Activated naive CD4-positive, alpha-beta T cell treated with anti-CD3 and anti-CD28 coated beads for 36 hours (primary cell): ENCODE data around the gene BTBD9. TPM values are rescaled to one million over a fixed set of nuclear protein-coding genes. Genes with fewer than 3 reads are reported as not detected.

ENCODE experiments used
- CTCF ChIA-PET: fragments of 350-600 bp; sonication (Branson Sonifier 250); formaldehyde crosslinking; loops from one replicate; lab custom pipeline; 2021; ENCODE audit warnings: antibody characterized with exemption; lab: Charles Lee
- DNase-seq: peaks from one replicate; pipeline ENCODE4 v3.0.0-alpha.2; 2020
- H3K27ac Mint-ChIP-seq: one replicate; pipeline ENCODE4 v1.8.0; 2021; ENCODE audit warnings: mild to moderate bottlenecking, mixed read lengths
- H3K27me3 Mint-ChIP-seq: one replicate; pipeline ENCODE4 v1.8.0; 2021; ENCODE audit warnings: low read depth, mixed read lengths
- H3K36me3 Mint-ChIP-seq: one replicate; pipeline ENCODE4 v1.8.0; 2021; ENCODE audit warnings: low read depth, mixed read lengths
- H3K4me1 Mint-ChIP-seq: one replicate; pipeline ENCODE4 v1.8.0; 2021; ENCODE audit warnings: low read depth, mixed read lengths
- H3K4me3 Mint-ChIP-seq: one replicate; pipeline ENCODE4 v1.8.0; 2021; ENCODE audit warnings: mild to moderate bottlenecking, moderate library complexity, mixed read lengths
- H3K9me3 Mint-ChIP-seq: one replicate; pipeline ENCODE4 v1.8.0; 2021; ENCODE audit warnings: mixed read lengths
- intact Hi-C: fragments of 100-400 bp; cut with micrococcal nuclease; formaldehyde crosslinking; loops from one replicate; pipeline ENCODE4 v1.15.1; 2023
- total RNA-seq, 2 experiments: library from RNA; stranded (reverse); gene quantifications; one replicate each; pipeline ENCODE4 v1.2.3, GENCODE V29; 2021

The BTBD9 gene
- total RNA-seq, 2 experiments from 2014 or later = 9.5 to 11.1 TPM

- intact Hi-C loops = no loop called here
- Mint-ChIP-seq H3K27me3 (no peaks in the 10 kb centered on the region), H3K4me3 (no peak overlapping the region), H3K27ac (no peak overlapping the region), H3K36me3 (no peaks in the 10 kb centered on the region), H3K4me1 (no peaks in the 10 kb centered on the region), H3K9me3 (no peaks in the 10 kb centered on the region)
- CTCF ChIA-PET = interaction anchor here (0.6 to 1.4 kb wide), 3 partner anchors 27 to 87 kb away, joined by 3 read pairs; no protein-coding TSS in a partner anchor
- DNase-seq = no peak
Observed at GRCh38 chr6:38481851-38482250, 157.9 kb downstream of the BTBD9 start.

GRCh38 chr6:38481211-38481836, 158.4 kb downstream of the BTBD9 start:
- Mint-ChIP-seq H3K27me3 (no peaks in the 10 kb centered on the region), H3K4me3 (no peak overlapping the region), H3K4me1 (no peaks in the 10 kb centered on the region), H3K36me3 (no peaks in the 10 kb centered on the region), H3K27ac (no peak overlapping the region), H3K9me3 (no peaks in the 10 kb centered on the region)
- intact Hi-C loops = no loop called here
- DNase-seq = no peak
- CTCF ChIA-PET = interaction anchor here (1.4 kb wide), 1 partner anchor 41 kb away, joined by 3 read pairs; no protein-coding TSS in a partner anchor

- intact Hi-C loops = no loop called here
- DNase-seq = no peak
- Mint-ChIP-seq H3K27me3 (no peaks in the 10 kb centered on the region), H3K27ac (no peak overlapping the region), H3K36me3 (no peaks in the 10 kb centered on the region), H3K4me1 (no peaks in the 10 kb centered on the region), H3K9me3 (no peaks in the 10 kb centered on the region), H3K4me3 (no peak overlapping the region)
- CTCF ChIA-PET = no interaction called here
Observed at GRCh38 chr6:38480036-38480435, 159.7 kb downstream of the BTBD9 start.

GRCh38 chr6:38479331-38479730, 160.4 kb downstream of the BTBD9 start:
- no peak overlapping the region for H3K4me3 Mint-ChIP-seq
- H3K27me3 Mint-ChIP-seq = no peaks in the 10 kb centered on the region
- H3K36me3 Mint-ChIP-seq = no peaks in the 10 kb centered on the region
- H3K9me3 Mint-ChIP-seq = no peaks in the 10 kb centered on the region
- DNase-seq = no peak
- CTCF ChIA-PET = interaction anchor here (0.6 kb wide), 1 partner anchor 8 kb away, joined by 3 read pairs; no protein-coding TSS in a partner anchor
- intact Hi-C loops = no loop called here
- no peak overlapping the region for H3K27ac Mint-ChIP-seq
- no peaks in the 10 kb centered on the region for H3K4me1 Mint-ChIP-seq

- Mint-ChIP-seq H3K4me3 (no peak overlapping the region), H3K36me3 (peaks cover 2% of the 10 kb centered on the region), H3K4me1 (no peaks in the 10 kb centered on the region), H3K27me3 (no peaks in the 10 kb centered on the region), H3K27ac (no peak overlapping the region), H3K9me3 (no peaks in the 10 kb centered on the region)
- CTCF ChIA-PET = interaction anchor here (1.0 kb wide), 1 partner anchor 8 kb away, joined by 3 read pairs; no protein-coding TSS in a partner anchor
- intact Hi-C loops = no loop called here
- DNase-seq = no peak
Observed at GRCh38 chr6:38477680-38478260, 162.0 kb downstream of the BTBD9 start.

GRCh38 chr6:38476888-38477287, 162.8 kb downstream of the BTBD9 start:
- intact Hi-C loops = no loop called here
- Mint-ChIP-seq H3K27me3 (no peaks in the 10 kb centered on the region), H3K27ac (no peak overlapping the region), H3K4me3 (no peak overlapping the region), H3K4me1 (no peaks in the 10 kb centered on the region), H3K36me3 (peaks cover 3% of the 10 kb centered on the region), H3K9me3 (no peaks in the 10 kb centered on the region)
- CTCF ChIA-PET = interaction anchor here (1.0 to 1.6 kb wide), 2 partner anchors 9 to 18 kb away, joined by 3 to 4 read pairs; no protein-coding TSS in a partner anchor
- no peak for DNase-seq

GRCh38 chr6:38476141-38476540, 163.6 kb downstream of the BTBD9 start:
- H3K36me3 Mint-ChIP-seq = peaks cover 3% of the 10 kb centered on the region
- no peak overlapping the region for H3K27ac Mint-ChIP-seq
- CTCF ChIA-PET = interaction anchor here (0.5 to 1.6 kb wide), 3 partner anchors 18 to 69 kb away, joined by 3 to 4 read pairs (median 3); no protein-coding TSS in a partner anchor
- H3K27me3 Mint-ChIP-seq = no peaks in the 10 kb centered on the region
- H3K9me3 Mint-ChIP-seq = no peaks in the 10 kb centered on the region
- H3K4me1 Mint-ChIP-seq = no peaks in the 10 kb centered on the region
- H3K4me3 Mint-ChIP-seq = no peak overlapping the region
- intact Hi-C loops = no loop called here
- no peak for DNase-seq

- no peaks in the 10 kb centered on the region for H3K4me1 Mint-ChIP-seq
- H3K36me3 Mint-ChIP-seq = peaks cover 3% of the 10 kb centered on the region
- no peaks in the 10 kb centered on the region for H3K27me3 Mint-ChIP-seq
- DNase-seq = no peak
- intact Hi-C loops = no loop called here
- H3K9me3 Mint-ChIP-seq = no peaks in the 10 kb centered on the region
- H3K27ac Mint-ChIP-seq = no peak overlapping the region
- CTCF ChIA-PET = no interaction called here
- H3K4me3 Mint-ChIP-seq = no peak overlapping the region
Observed at GRCh38 chr6:38470548-38470947, 169.2 kb downstream of the BTBD9 start.

GRCh38 chr6:38467566-38467965, 172.2 kb downstream of the BTBD9 start:
- Mint-ChIP-seq H3K27me3 (no peaks in the 10 kb centered on the region), H3K27ac (no peak overlapping the region), H3K4me3 (no peak overlapping the region), H3K36me3 (peaks cover 3% of the 10 kb centered on the region), H3K9me3 (peaks cover 3% of the 10 kb centered on the region), H3K4me1 (no peaks in the 10 kb centered on the region)
- intact Hi-C loops = no loop called here
- CTCF ChIA-PET = no interaction called here
- no peak for DNase-seq

- Mint-ChIP-seq H3K4me1 (no peaks in the 10 kb centered on the region), H3K27ac (no peak overlapping the region), H3K9me3 (peaks cover 3% of the 10 kb centered on the region), H3K36me3 (peaks cover 8% of the 10 kb centered on the region), H3K4me3 (no peak overlapping the region), H3K27me3 (no peaks in the 10 kb centered on the region)
- intact Hi-C loops = no loop called here
- CTCF ChIA-PET = no interaction called here
- no peak for DNase-seq
Observed at GRCh38 chr6:38460186-38460585, 179.5 kb downstream of the BTBD9 start.

- Mint-ChIP-seq H3K4me1 (no peaks in the 10 kb centered on the region), H3K27me3 (no peaks in the 10 kb centered on the region), H3K36me3 (peaks cover 8% of the 10 kb centered on the region), H3K27ac (no peak overlapping the region), H3K9me3 (peaks cover 3% of the 10 kb centered on the region), H3K4me3 (no peak overlapping the region)
- CTCF ChIA-PET = no interaction called here
- DNase-seq = no peak
- intact Hi-C loops = no loop called here
Observed at GRCh38 chr6:38459291-38459690, 180.4 kb downstream of the BTBD9 start.

GRCh38 chr6:38453861-38454260, 185.9 kb downstream of the BTBD9 start:
- Mint-ChIP-seq H3K27ac (no peak overlapping the region), H3K36me3 (peaks cover 15% of the 10 kb centered on the region), H3K27me3 (no peaks in the 10 kb centered on the region), H3K4me3 (no peak overlapping the region), H3K4me1 (peaks cover 3% of the 10 kb centered on the region), H3K9me3 (peaks cover 4% of the 10 kb centered on the region)
- DNase-seq = no peak
- CTCF ChIA-PET = no interaction called here
- intact Hi-C loops = no loop called here
